ENCODE measurements around the gene SGO2.
"Not testable (repeated sequence)": the region's sequence is repeated elsewhere in the genome, so short reads cannot be mapped to it uniquely, and the experiment has no call there.

GRCh38 chr2:200610217-200610616, 84.2 kb downstream of the SGO2 start:
- TF ChIP-seq POLR2A (IDR thresholded peaks at IDR 0.05; ENCODE audit: low read length); GATA1 (IDR thresholded peaks at IDR 0.05; ENCODE audit: low read depth, low read length): not testable (repeated sequence)

Measured in erythroblast (primary cell).